ENCODE measurements around the gene GPR65.

GPR65 gene

GRCh38 chr14:87967496-87967895, 37.4 kb upstream of the GPR65 start:
- TF ChIP-seq, protein P1, sequence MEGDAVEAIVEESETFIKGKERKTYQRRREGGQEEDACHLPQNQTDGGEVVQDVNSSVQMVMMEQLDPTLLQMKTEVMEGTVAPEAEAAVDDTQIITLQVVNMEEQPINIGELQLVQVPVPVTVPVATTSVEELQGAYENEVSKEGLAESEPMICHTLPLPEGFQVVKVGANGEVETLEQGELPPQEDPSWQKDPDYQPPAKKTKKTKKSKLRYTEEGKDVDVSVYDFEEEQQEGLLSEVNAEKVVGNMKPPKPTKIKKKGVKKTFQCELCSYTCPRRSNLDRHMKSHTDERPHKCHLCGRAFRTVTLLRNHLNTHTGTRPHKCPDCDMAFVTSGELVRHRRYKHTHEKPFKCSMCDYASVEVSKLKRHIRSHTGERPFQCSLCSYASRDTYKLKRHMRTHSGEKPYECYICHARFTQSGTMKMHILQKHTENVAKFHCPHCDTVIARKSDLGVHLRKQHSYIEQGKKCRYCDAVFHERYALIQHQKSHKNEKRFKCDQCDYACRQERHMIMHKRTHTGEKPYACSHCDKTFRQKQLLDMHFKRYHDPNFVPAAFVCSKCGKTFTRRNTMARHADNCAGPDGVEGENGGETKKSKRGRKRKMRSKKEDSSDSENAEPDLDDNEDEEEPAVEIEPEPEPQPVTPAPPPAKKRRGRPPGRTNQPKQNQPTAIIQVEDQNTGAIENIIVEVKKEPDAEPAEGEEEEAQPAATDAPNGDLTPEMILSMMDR (IDR thresholded peaks at IDR 0.05; ENCODE audit: insufficient read depth, low read length, poor library complexity, severe bottlenecking): no peak
- DNase-seq (ENCODE audit: extremely low read depth, insufficient read length): no peak
- no peak overlapping the region for H3K4me3 ChIP-seq (replicated peaks; ENCODE audit: low read depth, low read length)
- H3K27me3 ChIP-seq (replicated peaks; ENCODE audit: control insufficient read depth, insufficient read depth, low read length): no peaks in the 10 kb centered on the region
- H3K36me3 ChIP-seq (ENCODE audit: control insufficient read depth, insufficient read depth, low read length): no peaks in the 10 kb centered on the region

DNA sequence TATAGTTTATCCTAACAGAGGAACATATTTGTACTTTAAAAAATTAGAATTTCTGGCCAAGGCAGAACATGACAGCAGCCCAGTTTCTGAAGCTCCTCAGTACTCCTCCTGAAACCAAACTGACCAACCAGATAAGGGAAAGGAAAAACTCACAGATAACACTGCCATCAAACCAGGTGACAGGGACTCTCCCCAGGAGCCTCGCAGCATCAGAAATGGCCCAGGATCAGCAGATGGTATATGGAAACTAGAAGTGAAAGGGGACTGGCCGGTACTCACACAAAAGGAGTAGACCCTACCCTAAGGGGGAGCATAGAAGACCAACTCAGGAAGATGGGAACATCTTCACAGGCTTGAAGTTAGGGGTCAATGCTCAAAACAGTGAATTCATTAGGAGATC, 33.9 kb upstream of the GPR65 start:
- H3K36me3 ChIP-seq (ENCODE audit: control insufficient read depth, insufficient read depth, low read length): no peaks in the 10 kb centered on the region
- TF ChIP-seq, protein P1 (IDR thresholded peaks at IDR 0.05; ENCODE audit: insufficient read depth, low read length, poor library complexity, severe bottlenecking): no peak
- H3K27me3 ChIP-seq (replicated peaks; ENCODE audit: control insufficient read depth, insufficient read depth, low read length): no peaks in the 10 kb centered on the region
- no peak overlapping the region for H3K4me3 ChIP-seq (replicated peaks; ENCODE audit: low read depth, low read length)
- no peak for DNase-seq (ENCODE audit: extremely low read depth, insufficient read length)

DNA sequence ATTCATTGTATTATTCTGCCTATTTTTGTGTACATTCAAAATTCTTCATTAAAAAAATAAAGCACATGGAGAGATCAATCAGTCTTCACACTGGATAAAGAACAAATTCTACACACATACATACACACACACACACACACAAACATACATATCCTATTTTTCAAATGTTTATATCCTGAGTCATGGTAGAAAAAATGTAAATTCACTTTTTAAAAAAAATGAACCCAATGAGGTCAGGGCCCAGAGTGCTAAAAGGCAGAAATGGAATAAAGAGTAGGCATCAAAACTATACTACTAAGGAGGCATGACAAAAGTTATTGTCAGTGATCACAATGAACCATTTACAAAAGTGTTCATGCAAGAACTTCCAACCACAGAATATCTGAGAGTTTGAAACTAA, 29.3 kb upstream of the GPR65 start:
- H3K27me3 ChIP-seq (replicated peaks; ENCODE audit: control insufficient read depth, insufficient read depth, low read length): no peaks in the 10 kb centered on the region
- no peak overlapping the region for H3K4me3 ChIP-seq (replicated peaks; ENCODE audit: low read depth, low read length)
- TF ChIP-seq, protein P1 (IDR thresholded peaks at IDR 0.05; ENCODE audit: insufficient read depth, low read length, poor library complexity, severe bottlenecking): no peak
- no peaks in the 10 kb centered on the region for H3K36me3 ChIP-seq (ENCODE audit: control insufficient read depth, insufficient read depth, low read length)
- no peak for DNase-seq (ENCODE audit: extremely low read depth, insufficient read length)

DNA sequence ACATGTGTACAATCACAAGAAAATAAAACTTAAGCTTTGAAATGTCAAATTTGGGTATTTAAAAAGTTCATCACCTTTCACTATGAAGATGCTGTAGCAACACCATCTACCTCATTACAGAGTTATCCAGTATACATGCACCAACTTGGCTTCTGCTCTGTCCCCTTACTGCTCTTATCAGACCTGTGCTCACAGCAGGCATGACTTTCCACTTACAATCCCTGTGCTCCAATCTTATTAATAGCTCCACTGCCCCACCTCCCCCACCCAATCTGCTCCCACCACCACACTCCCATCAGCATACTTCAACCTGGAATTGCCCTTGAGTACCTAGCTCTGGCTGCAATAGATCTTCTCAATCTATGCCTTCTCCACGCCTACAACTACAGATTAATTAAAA, 25.2 kb upstream of the GPR65 start:
- no peak for DNase-seq (ENCODE audit: extremely low read depth, insufficient read length)
- H3K36me3 ChIP-seq (ENCODE audit: control insufficient read depth, insufficient read depth, low read length): no peaks in the 10 kb centered on the region
- H3K27me3 ChIP-seq (replicated peaks; ENCODE audit: control insufficient read depth, insufficient read depth, low read length): no peaks in the 10 kb centered on the region
- H3K4me3 ChIP-seq (replicated peaks; ENCODE audit: low read depth, low read length): no peak overlapping the region
- TF ChIP-seq, protein P1 (IDR thresholded peaks at IDR 0.05; ENCODE audit: insufficient read depth, low read length, poor library complexity, severe bottlenecking): no peak

DNA sequence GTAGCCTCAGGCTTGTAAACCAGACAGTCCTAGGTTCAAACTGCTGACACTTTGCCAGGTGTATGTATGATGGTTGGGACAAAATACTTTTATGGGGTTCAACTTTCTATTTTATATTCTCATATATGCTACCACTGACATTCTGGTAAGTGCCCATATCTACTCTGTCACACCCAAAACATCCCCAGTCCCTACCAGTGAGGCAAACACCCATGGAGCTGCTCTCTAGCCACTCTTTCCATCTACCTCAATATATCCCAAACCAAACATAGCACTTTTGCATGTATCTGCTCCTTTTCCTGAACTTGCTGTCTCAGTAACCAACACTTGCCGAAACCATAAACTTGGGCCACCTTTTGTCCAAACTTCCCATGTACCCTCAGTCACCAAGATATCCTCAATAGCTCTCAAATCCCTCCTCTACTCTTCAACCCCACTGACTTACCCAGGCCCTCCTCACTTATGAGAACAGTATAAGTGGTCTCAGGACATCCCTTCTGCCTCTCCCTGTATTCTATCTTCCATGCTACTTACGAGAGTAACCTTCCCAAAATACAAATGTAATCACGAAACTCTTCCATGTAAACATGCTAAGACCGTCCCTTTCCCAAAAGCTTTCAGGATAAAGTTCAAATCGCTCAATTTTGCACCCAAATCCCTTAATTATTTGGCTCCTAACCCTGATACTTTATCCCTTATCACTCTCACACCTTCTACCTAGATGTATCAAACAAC, 15.5 kb upstream of the GPR65 start:
- DNase-seq (ENCODE audit: extremely low read depth, insufficient read length): no peak
- TF ChIP-seq, protein P1 (IDR thresholded peaks at IDR 0.05; ENCODE audit: insufficient read depth, low read length, poor library complexity, severe bottlenecking): no peak

GRCh38 chr14:87989956-87990299, 15.0 kb upstream of the GPR65 start:
- Histone ChIP-seq H3K4me3 (replicated peaks; ENCODE audit: low read depth, low read length) (no peak overlapping the region), H3K27me3 (replicated peaks; ENCODE audit: control insufficient read depth, insufficient read depth, low read length) (no peaks in the 10 kb centered on the region), H3K36me3 (ENCODE audit: control insufficient read depth, insufficient read depth, low read length) (no peaks in the 10 kb centered on the region)
- TF ChIP-seq, protein P1 (IDR thresholded peaks at IDR 0.05; ENCODE audit: insufficient read depth, low read length, poor library complexity, severe bottlenecking): no peak
- no peak for DNase-seq (ENCODE audit: extremely low read depth, insufficient read length)

More for the DNA sequence above, 15.5 kb upstream of the GPR65 start:
- no peaks in the 10 kb centered on the region for H3K36me3 ChIP-seq (ENCODE audit: control insufficient read depth, insufficient read depth, low read length)
- no peak overlapping the region for H3K4me3 ChIP-seq (replicated peaks; ENCODE audit: low read depth, low read length)
- H3K27me3 ChIP-seq (replicated peaks; ENCODE audit: control insufficient read depth, insufficient read depth, low read length): no peaks in the 10 kb centered on the region

Measured in GM06990 (cell line).